Left cardiac atrium (tissue), 4 donors: ENCODE data around the gene SALL4. TPM values are rescaled to one million over a fixed set of nuclear protein-coding genes. Genes with fewer than 3 reads are reported as not detected.
"Not testable (repeated sequence)": the region's sequence is repeated elsewhere in the genome, so short reads cannot be mapped to it uniquely, and the experiment has no call there.

Source experiments
- ATAC-seq, 2 donors: fragments of 200-7000 bp; cut with Tn5 transposase; one replicate each; pipeline ENCODE4 v1.9.1; 2020; ENCODE audit warnings: mild to moderate bottlenecking in 2 of 2, moderate library complexity in 2 of 2
- DNase-seq: peaks from one replicate; pipeline ENCODE4 v3.0.0-alpha.2; 2020
- intact Hi-C, 2 donors: fragments of 100-400 bp; cut with DNase I; formaldehyde crosslinking; loops; one replicate each; pipeline versions ENCODE4 v1.14.1 to v1.15.1; 2022 to 2023
- total RNA-seq, 2 donors: library from RNA; stranded (reverse); fragmentation: NEBNext Ultra II Directional; extraction: Animal tissue kit (Norgen Biotek cat#: 25700); gene quantifications; one replicate each; pipeline ENCODE4 v1.2.1, GENCODE V29; 2021
- donor health status: DM: no; HTN: yes; CAD: no.
- donor health status: DM: no; HTN: yes; CAD: no; lungs with severe emphysema.
- donor health status: DM: yes; HTN: yes; CAD: no.
- donor health status: Dilated cardiomyopathy.

Gene SALL4
- total RNA-seq, 2 donors from 2014 or later = 0.09 to 0.13 TPM

- intact Hi-C loops = no loop called here
- DNase-seq (no peak), ATAC-seq (no peak)
These were observed 2.4 kb upstream of the SALL4 start for GRCh38 chr20:51804754-51805153.

- DNase-seq = no peak
- no peak for ATAC-seq
- intact Hi-C loops = no loop called here
These were observed 980 bp upstream of the SALL4 start for GRCh38 chr20:51803148-51803854.

- intact Hi-C loops = no loop called here
- ATAC-seq (no peak), DNase-seq (no peak)
These were observed 548 bp downstream of the SALL4 start for GRCh38 chr20:51801823-51802123.

GRCh38 chr20:51801122-51801822, 1.0 kb downstream of the SALL4 start:
- ATAC-seq (peak in 1 of 2 donors; percentile 29), DNase-seq (no peak)
- intact Hi-C loops = no loop called here

GRCh38 chr20:51800872-51801121, 1.5 kb downstream of the SALL4 start:
- intact Hi-C loops = no loop called here
- peak; percentile 19 to 28 for ATAC-seq

GRCh38 chr20:51800060-51800871, 2.1 kb downstream of the SALL4 start:
- DNase-seq (peak; percentile 50), ATAC-seq (peak; percentile 61 to 83)
- intact Hi-C loops = no loop called here

More at GRCh38 chr20:51800872-51801121, 1.5 kb downstream of the SALL4 start:
- no peak for DNase-seq

GRCh38 chr20:51799401-51799860, 2.9 kb downstream of the SALL4 start:
- ATAC-seq (no peak), DNase-seq (no peak)
- intact Hi-C loops = no loop called here

- intact Hi-C loops = no loop called here
- no peak for DNase-seq
- ATAC-seq = no peak
These were observed 4.8 kb downstream of the SALL4 start for GRCh38 chr20:51797357-51798025.

- intact Hi-C loops = no loop called here
- no peak for ATAC-seq
- DNase-seq = no peak
These were observed 6.0 kb downstream of the SALL4 start for GRCh38 chr20:51796340-51796739.

GRCh38 chr20:51792960-51793359, 9.4 kb downstream of the SALL4 start:
- ATAC-seq = no peak
- intact Hi-C loops = no loop called here
- DNase-seq = no peak

- intact Hi-C loops = no loop called here
- no peak for ATAC-seq
- no peak for DNase-seq
These were observed 10.7 kb downstream of the SALL4 start for GRCh38 chr20:51791626-51792025.

- no peak for ATAC-seq
- DNase-seq = no peak
- intact Hi-C loops = no loop called here
These were observed 12.1 kb downstream of the SALL4 start for GRCh38 chr20:51790256-51790655.

GRCh38 chr20:51789434-51789833, 12.9 kb downstream of the SALL4 start:
- intact Hi-C loops = no loop called here
- ATAC-seq (no peak), DNase-seq (no peak)

- intact Hi-C loops = no loop called here
- ATAC-seq (no peak), DNase-seq (no peak)
These were observed 13.5 kb downstream of the SALL4 start for GRCh38 chr20:51788822-51789221.

- intact Hi-C loops = no loop called here
- ATAC-seq (no peak), DNase-seq (no peak)
These were observed 18.0 kb downstream of the SALL4 start for GRCh38 chr20:51784299-51784698.

GRCh38 chr20:51778229-51778759, 24.0 kb downstream of the SALL4 start:
- intact Hi-C loops, DNase-seq, ATAC-seq: not testable (repeated sequence)

GRCh38 chr20:51775241-51775640, 27.1 kb downstream of the SALL4 start:
- ATAC-seq (no peak), DNase-seq (no peak)
- intact Hi-C loops = no loop called here

GRCh38 chr20:51772236-51772635, 30.1 kb downstream of the SALL4 start:
- intact Hi-C loops = no loop called here
- DNase-seq (no peak), ATAC-seq (no peak)

- DNase-seq (no peak), ATAC-seq (no peak)
- intact Hi-C loops = no loop called here
These were observed 32.2 kb downstream of the SALL4 start for GRCh38 chr20:51769976-51770615.
